Activated naive CD8-positive, alpha-beta T cell treated with anti-CD3 and anti-CD28 coated beads for 36 hours (primary cell): ENCODE measurements around the gene CLRN3. TPM values are rescaled to one million over a fixed set of nuclear protein-coding genes. Genes with fewer than 3 reads are reported as not detected.

Experiments
- DNase-seq: peaks from one replicate; pipeline ENCODE4 v3.0.0; 2021
- H3K27ac Mint-ChIP-seq: one replicate; pipeline ENCODE4 v1.8.0; 2022; ENCODE audit warnings: mild to moderate bottlenecking, moderate library complexity, mixed read lengths
- H3K27me3 Mint-ChIP-seq: one replicate; pipeline ENCODE4 v1.8.0; 2022; ENCODE audit warnings: mild to moderate bottlenecking, mixed read lengths
- H3K36me3 Mint-ChIP-seq: one replicate; pipeline ENCODE4 v1.8.0; 2021; ENCODE audit warnings: mild to moderate bottlenecking, mixed read lengths
- H3K4me1 Mint-ChIP-seq: one replicate; pipeline ENCODE4 v1.8.0; 2021; ENCODE audit warnings: mixed read lengths
- H3K4me3 Mint-ChIP-seq: one replicate; pipeline ENCODE4 v1.8.0; 2022; ENCODE audit warnings: mild to moderate bottlenecking, moderate library complexity, mixed read lengths
- H3K9me3 Mint-ChIP-seq: one replicate; pipeline ENCODE4 v1.8.0; 2022; ENCODE audit warnings: mixed read lengths
- total RNA-seq, 2 experiments: library from RNA; stranded (reverse); gene quantifications; one replicate each; pipeline ENCODE4 v1.2.3, GENCODE V29; 2021

The CLRN3 gene
- total RNA-seq, 2 experiments from 2014 or later = not detected

- no peak for DNase-seq
- H3K4me1 Mint-ChIP-seq = no peaks in the 10 kb centered on the region
- H3K27me3 Mint-ChIP-seq = peaks cover 38% of the 10 kb centered on the region
- no peak overlapping the region for H3K27ac Mint-ChIP-seq
- H3K9me3 Mint-ChIP-seq = no peaks in the 10 kb centered on the region
- H3K36me3 Mint-ChIP-seq = peaks cover 1% of the 10 kb centered on the region
- H3K4me3 Mint-ChIP-seq = no peak overlapping the region
Observed at GRCh38 chr10:127909716-127910463, 17.1 kb upstream of the CLRN3 start.

DNA sequence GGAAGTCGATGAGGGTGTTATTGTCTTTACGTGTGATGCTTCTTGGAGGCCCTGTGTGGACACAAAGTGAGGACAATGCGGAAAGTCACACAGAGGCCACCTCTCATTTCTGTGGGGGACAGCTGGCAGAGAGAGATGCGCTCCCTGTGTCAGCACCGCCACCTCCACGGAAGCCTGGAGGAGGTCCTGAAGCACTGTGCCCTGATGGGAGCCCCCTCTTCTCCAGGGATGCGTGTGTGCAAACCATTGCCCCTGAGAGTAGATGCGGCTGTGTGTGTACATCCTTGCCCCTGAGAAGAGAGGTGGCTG, 16.2 kb upstream of the CLRN3 start:
- H3K4me3 Mint-ChIP-seq = no peak overlapping the region
- H3K27me3 Mint-ChIP-seq = peaks cover 38% of the 10 kb centered on the region
- H3K27ac Mint-ChIP-seq = no peak overlapping the region
- no peaks in the 10 kb centered on the region for H3K4me1 Mint-ChIP-seq
- no peak for DNase-seq
- H3K9me3 Mint-ChIP-seq = no peaks in the 10 kb centered on the region
- H3K36me3 Mint-ChIP-seq = peaks cover 1% of the 10 kb centered on the region

- no peaks in the 10 kb centered on the region for H3K4me1 Mint-ChIP-seq
- H3K27me3 Mint-ChIP-seq = peaks cover 38% of the 10 kb centered on the region
- DNase-seq = no peak
- H3K4me3 Mint-ChIP-seq = no peak overlapping the region
- no peak overlapping the region for H3K27ac Mint-ChIP-seq
- H3K9me3 Mint-ChIP-seq = no peaks in the 10 kb centered on the region
- peaks cover 1% of the 10 kb centered on the region for H3K36me3 Mint-ChIP-seq
Observed at GRCh38 chr10:127908106-127908958, 15.6 kb upstream of the CLRN3 start.

- peak overlapping the region; percentile 8 for H3K4me3 Mint-ChIP-seq
- DNase-seq = peak; percentile 11
- H3K36me3 Mint-ChIP-seq = peaks cover 1% of the 10 kb centered on the region
- peaks cover 38% of the 10 kb centered on the region for H3K27me3 Mint-ChIP-seq
- H3K27ac Mint-ChIP-seq = no peak overlapping the region
- no peaks in the 10 kb centered on the region for H3K9me3 Mint-ChIP-seq
- no peaks in the 10 kb centered on the region for H3K4me1 Mint-ChIP-seq
Observed at GRCh38 chr10:127907411-127908105, 14.8 kb upstream of the CLRN3 start.

GRCh38 chr10:127906548-127907377, 14.0 kb upstream of the CLRN3 start, which contains the start of gene PTPRE:
Gene PTPRE, plus strand, starts transcription at chr10:127907103. Its CDS starts 133,779 bp downstream, at chr10:128040882.
- Mint-ChIP-seq H3K27me3 (peaks cover 38% of the 10 kb centered on the region), H3K4me1 (no peaks in the 10 kb centered on the region), H3K4me3 (peak within 1 kb of the TSS; percentile 8), H3K36me3 (no peaks in the 10 kb centered on the region), H3K27ac (no peak within 1 kb of the TSS), H3K9me3 (no peaks in the 10 kb centered on the region)
- peak; percentile 84 for DNase-seq

DNA sequence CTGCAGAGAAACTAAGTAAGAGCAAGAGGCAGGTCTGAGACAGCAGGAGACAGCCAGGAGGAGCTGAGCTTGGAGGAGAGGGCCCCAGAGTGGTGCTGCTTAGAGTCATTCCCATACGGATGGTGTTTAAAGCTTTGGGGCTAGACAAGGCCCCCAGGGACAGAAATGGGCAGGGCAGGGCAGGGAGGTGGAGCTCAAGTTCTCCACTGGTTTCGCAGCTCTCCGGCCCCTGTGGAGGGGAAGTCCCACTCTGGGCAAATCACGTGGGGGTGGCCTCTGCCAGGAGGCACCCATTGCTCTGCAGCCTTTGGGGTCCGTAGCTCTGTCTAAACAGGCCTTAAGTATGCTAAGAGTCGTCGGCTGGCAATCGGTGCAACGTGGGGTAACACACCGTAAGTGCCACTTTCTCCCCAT, 13.1 kb upstream of the CLRN3 start:
- Mint-ChIP-seq H3K36me3 (no peaks in the 10 kb centered on the region), H3K4me3 (no peak overlapping the region), H3K27ac (no peak overlapping the region), H3K9me3 (no peaks in the 10 kb centered on the region), H3K4me1 (no peaks in the 10 kb centered on the region), H3K27me3 (peaks cover 38% of the 10 kb centered on the region)
- no peak for DNase-seq

DNA sequence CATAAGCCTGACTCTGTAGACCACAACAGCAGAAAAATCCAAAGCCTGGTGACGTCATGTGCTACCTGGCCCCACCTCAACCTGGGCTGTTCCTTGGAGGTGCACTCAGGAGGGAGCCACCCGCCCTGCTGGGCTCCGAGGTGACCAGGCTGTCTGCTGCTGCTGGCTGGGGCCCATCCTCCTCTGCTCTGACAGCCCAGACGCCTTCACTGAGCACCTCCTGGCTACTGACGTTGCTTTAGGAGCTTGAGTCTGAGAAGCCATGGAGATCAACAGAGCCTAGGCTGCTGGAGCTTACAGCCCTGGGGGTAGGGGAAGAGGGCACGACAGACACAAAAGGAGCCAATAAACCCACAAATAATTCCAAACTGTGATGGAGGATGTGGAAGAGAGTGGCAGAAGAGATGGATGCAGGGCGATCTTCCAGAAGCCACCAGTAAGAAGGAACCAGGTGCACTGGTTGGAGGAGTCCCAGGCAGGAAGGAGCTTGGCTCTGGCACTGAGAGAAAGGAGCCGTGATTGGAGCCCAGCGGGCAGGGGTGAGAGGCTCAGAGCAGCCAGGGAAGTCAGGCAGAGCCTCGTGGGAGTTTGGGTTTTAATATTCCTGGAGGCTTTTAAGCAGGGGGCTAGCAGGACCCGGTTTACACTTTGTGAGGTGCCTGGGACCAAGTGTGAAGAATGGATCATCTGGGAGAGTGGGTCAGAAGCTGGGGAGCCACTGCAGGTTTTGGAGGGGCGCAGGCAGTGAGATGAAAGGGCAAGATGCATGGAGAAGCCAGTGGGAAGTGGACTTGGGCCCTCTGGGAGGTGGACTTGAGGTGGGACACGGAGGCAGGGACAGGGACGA, 12.5 kb upstream of the CLRN3 start:
- H3K4me1 Mint-ChIP-seq = no peaks in the 10 kb centered on the region
- no peak overlapping the region for H3K4me3 Mint-ChIP-seq
- no peaks in the 10 kb centered on the region for H3K36me3 Mint-ChIP-seq
- H3K27ac Mint-ChIP-seq = no peak overlapping the region
- H3K27me3 Mint-ChIP-seq = peaks cover 41% of the 10 kb centered on the region
- H3K9me3 Mint-ChIP-seq = no peaks in the 10 kb centered on the region
- no peak for DNase-seq

DNA sequence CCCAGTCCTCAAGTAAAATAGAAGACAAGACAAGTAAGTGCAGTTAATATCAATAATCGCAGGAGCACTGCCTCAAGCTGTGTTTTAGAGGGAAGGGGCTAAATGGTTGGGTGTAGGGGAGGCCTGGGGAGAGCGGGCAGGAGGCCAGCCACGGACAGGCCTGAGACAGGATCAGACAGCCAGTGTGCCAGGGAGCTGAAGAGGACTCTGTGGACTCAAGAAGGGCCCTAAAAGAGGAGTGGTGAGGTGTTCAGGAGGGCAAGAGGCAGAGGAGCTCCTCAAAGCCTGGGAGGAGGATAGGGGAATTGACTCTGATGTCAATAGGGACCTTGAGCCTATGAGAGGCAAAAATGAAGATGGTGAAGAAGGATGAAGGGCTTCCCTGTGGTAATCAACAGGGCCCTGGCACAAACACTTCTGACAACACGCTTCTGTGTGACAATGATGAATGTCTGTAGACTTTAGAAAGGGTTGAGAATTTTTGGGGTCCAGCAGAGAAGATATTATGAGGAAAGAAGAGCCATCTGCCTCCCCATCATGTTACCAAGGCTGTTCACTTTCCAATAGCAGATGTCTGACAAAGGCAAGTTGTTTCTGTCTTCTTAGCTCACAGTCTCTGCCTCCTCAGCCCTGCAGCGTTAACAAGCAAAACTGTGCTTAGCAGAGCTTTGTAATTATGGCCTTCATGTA, 11.7 kb upstream of the CLRN3 start:
- DNase-seq = no peak
- no peak overlapping the region for H3K27ac Mint-ChIP-seq
- H3K4me3 Mint-ChIP-seq = no peak overlapping the region
- H3K36me3 Mint-ChIP-seq = no peaks in the 10 kb centered on the region
- H3K4me1 Mint-ChIP-seq = peaks cover 3% of the 10 kb centered on the region
- no peaks in the 10 kb centered on the region for H3K9me3 Mint-ChIP-seq
- H3K27me3 Mint-ChIP-seq = peaks cover 46% of the 10 kb centered on the region

DNA sequence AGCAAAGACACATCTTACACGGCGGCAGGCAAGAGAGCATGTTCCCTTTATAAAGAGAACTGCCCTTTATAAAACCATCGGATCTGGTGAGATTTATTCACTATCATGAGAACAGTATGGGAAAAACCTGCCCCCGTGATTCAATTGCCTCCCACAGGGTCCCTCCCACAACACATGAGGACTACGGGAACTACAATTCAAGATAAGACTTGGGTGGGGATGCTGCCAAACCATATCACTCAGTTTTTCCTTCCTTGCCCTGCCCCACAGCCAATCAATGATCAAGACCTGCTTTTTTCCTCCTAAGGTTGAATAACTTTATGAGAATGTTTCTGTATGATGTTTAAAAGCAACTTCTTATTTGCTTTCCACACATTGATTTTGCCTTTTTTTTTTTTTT, 11.0 kb upstream of the CLRN3 start:
- Mint-ChIP-seq H3K27ac (no peak overlapping the region), H3K4me1 (peaks cover 3% of the 10 kb centered on the region), H3K27me3 (peaks cover 46% of the 10 kb centered on the region), H3K9me3 (no peaks in the 10 kb centered on the region), H3K4me3 (no peak overlapping the region), H3K36me3 (no peaks in the 10 kb centered on the region)
- DNase-seq = no peak

DNA sequence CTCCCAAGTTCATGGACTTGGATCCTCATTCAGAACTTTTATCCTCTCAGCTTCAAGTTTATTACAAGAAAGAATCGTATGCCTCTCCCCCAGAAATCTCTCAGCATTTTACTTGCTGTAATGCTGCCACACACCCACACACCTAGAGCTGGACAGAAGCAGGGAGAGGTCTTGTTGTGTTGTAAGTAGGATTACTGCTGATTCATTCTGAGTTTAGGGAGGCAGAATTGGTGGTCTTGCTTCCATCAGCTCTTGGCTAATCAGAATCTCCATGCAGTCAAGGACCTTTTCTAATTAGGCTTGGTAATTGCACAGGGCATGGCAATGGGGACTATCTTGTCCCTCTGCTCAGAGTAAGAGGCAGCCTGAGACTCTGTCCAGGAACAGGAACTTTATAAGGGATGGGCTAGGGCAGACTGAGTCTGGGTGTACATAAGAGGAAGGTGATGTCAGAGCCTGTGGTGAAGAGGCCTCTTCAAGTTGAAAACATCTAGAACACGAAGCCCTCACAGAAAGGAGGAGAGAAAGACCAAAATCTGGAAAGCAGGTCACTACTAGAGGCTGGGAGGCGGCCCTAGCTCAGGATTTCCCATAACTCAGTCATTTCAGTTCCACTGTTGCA, 7.1 kb upstream of the CLRN3 start:
- Mint-ChIP-seq H3K36me3 (no peaks in the 10 kb centered on the region), H3K4me1 (peaks cover 8% of the 10 kb centered on the region), H3K27ac (no peak overlapping the region), H3K4me3 (no peak overlapping the region), H3K9me3 (peaks cover 1% of the 10 kb centered on the region), H3K27me3 (peaks cover 35% of the 10 kb centered on the region)
- DNase-seq = no peak

DNA sequence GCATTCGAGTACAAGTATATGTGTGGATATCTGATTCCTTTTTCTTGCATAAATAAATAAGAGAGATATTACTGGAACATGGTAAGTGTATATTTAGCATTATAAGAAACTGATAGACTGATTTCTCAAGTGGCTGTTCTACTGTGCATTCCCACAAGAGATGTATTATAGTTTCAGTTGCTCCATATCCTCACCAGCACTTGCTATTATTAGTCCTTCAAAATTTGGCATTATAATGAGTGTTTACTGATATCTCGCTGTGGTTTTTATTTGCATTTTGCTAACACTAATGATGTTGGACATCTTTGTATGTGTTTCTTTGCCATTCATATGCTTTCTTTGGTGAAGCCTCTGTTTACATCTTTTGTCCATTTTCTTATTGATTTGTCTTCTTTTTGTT, 4.4 kb upstream of the CLRN3 start:
- H3K9me3 Mint-ChIP-seq = peaks cover 1% of the 10 kb centered on the region
- no peak for DNase-seq
- H3K27me3 Mint-ChIP-seq = peaks cover 38% of the 10 kb centered on the region
- H3K36me3 Mint-ChIP-seq = no peaks in the 10 kb centered on the region
- H3K4me3 Mint-ChIP-seq = no peak overlapping the region
- no peak overlapping the region for H3K27ac Mint-ChIP-seq
- H3K4me1 Mint-ChIP-seq = peaks cover 8% of the 10 kb centered on the region

GRCh38 chr10:127896590-127896989, 3.8 kb upstream of the CLRN3 start:
- peaks cover 38% of the 10 kb centered on the region for H3K27me3 Mint-ChIP-seq
- no peak for DNase-seq
- H3K27ac Mint-ChIP-seq = no peak overlapping the region
- no peaks in the 10 kb centered on the region for H3K36me3 Mint-ChIP-seq
- H3K4me1 Mint-ChIP-seq = peaks cover 8% of the 10 kb centered on the region
- H3K9me3 Mint-ChIP-seq = peaks cover 1% of the 10 kb centered on the region
- no peak overlapping the region for H3K4me3 Mint-ChIP-seq

- DNase-seq = no peak
- H3K27ac Mint-ChIP-seq = no peak overlapping the region
Observed at GRCh38 chr10:127894146-127894545, 1.4 kb upstream of the CLRN3 start.

More at GRCh38 chr10:127894146-127894545, 1.4 kb upstream of the CLRN3 start:
- Mint-ChIP-seq H3K27me3 (peaks cover 25% of the 10 kb centered on the region), H3K36me3 (no peaks in the 10 kb centered on the region), H3K9me3 (peaks cover 1% of the 10 kb centered on the region), H3K4me3 (no peak overlapping the region), H3K4me1 (peaks cover 5% of the 10 kb centered on the region)
